SK-N-SH (cell line): ENCODE data around the gene PMIS2. TPM values are rescaled to one million over a fixed set of nuclear protein-coding genes. Genes with fewer than 3 reads are reported as not detected.

Experiments
- CTCF ChIA-PET: fragments of 300-600, 350-600 bp; formaldehyde crosslinking; extraction: SDS; loops from one replicate; lab custom pipeline; 2021; lab: Yijun Ruan, JAX
- POLR2A ChIA-PET: fragments of 350-600 bp; sonication (Branson Sonifier 250); formaldehyde crosslinking; extraction: SDS; loops from one replicate; lab custom pipeline; 2020; ENCODE audit warnings: antibody characterized with exemption, inconsistent platforms; lab: Yijun Ruan, JAX
- DNase-seq: peaks from one replicate; pipeline ENCODE4 v3.0.0; 2012
- H2AFZ ChIP-seq: fragments of 200-600 bp; sonication (generic); 2 replicates; pipeline ENCODE4 v1.8.1; 2016; ENCODE audit warnings: antibody characterized with exemption, mild to moderate bottlenecking, low read depth
- H3F3A ChIP-seq: fragments of 200-600 bp; sonication (generic); replicated peaks from 2 replicates; pipeline ENCODE3; 2016; ENCODE audit warnings: antibody characterized with exemption, mild to moderate bottlenecking; ENCODE audit not compliant: insufficient read depth
- H3K27ac ChIP-seq, 2 experiments: fragments of 200-500 bp in 1 of 2; fragments of 200-600 bp in 1 of 2; sonication (Bioruptor generic) in 1 of 2; sonication (generic), shearing (Covaris generic) in 1 of 2; 2 replicates each; pipeline versions ENCODE4 v1.5.1 to v1.6.1; 2014 to 2016; ENCODE audit warnings: low read depth in 2 of 2, inconsistent platforms in 1 of 2, low read length in 1 of 2, mild to moderate bottlenecking in 1 of 2, mixed read lengths in 1 of 2
- H3K27me3 ChIP-seq: fragments of 200-600 bp; sonication (generic), shearing (Covaris generic); 2 replicates; pipeline ENCODE4 v1.6.1; 2016; ENCODE audit warnings: mixed run types; ENCODE audit not compliant: insufficient read depth
- H3K36me3 ChIP-seq, 2 experiments: fragments of 200-500 bp in 1 of 2; fragments of 200-600 bp in 1 of 2; sonication (Bioruptor generic) in 1 of 2; sonication (generic) in 1 of 2; replicated peaks in 1 of 2; 2 replicates each; pipeline versions ENCODE3 to v1.5.1; 2014 to 2016; ENCODE audit warnings: low read length in 1 of 2, mild to moderate bottlenecking in 1 of 2; ENCODE audit not compliant: insufficient read depth in 2 of 2, control insufficient read depth in 1 of 2
- H3K4me1 ChIP-seq, 2 experiments: fragments of 200-500 bp in 1 of 2; fragments of 200-600 bp in 1 of 2; sonication (Bioruptor generic) in 1 of 2; sonication (generic), shearing (Covaris generic) in 1 of 2; 2 replicates each; pipeline versions ENCODE4 v1.5.1 to v1.6.1; 2014 to 2016; ENCODE audit warnings: low read depth in 1 of 2, low read length in 1 of 2, mixed run types in 1 of 2; ENCODE audit not compliant: insufficient read depth in 2 of 2, control insufficient read depth in 1 of 2
- H3K4me2 ChIP-seq: fragments of 200-600 bp; sonication (generic), shearing (Covaris generic); 2 replicates; pipeline ENCODE4 v1.6.1; 2017; ENCODE audit warnings: mixed run types
- H3K4me3 ChIP-seq, 2 experiments: fragments of 200-500 bp in 1 of 2; fragments of 200-600 bp in 1 of 2; sonication (Bioruptor generic) in 1 of 2; sonication (generic), shearing (Covaris generic) in 1 of 2; 2 replicates each; pipeline versions ENCODE4 v1.5.1 to v1.8.1; 2014 to 2016; ENCODE audit warnings: low read depth in 2 of 2, inconsistent platforms in 1 of 2, low read length in 1 of 2, mild to moderate bottlenecking in 1 of 2, mixed read lengths in 1 of 2, moderate library complexity in 1 of 2
- H3K79me2 ChIP-seq: fragments of 200-600 bp; sonication (generic); 2 replicates; pipeline ENCODE4 v1.8.1; 2017; ENCODE audit warnings: mild to moderate bottlenecking; ENCODE audit not compliant: insufficient read depth
- H3K9ac ChIP-seq: fragments of 200-600 bp; sonication (generic); 2 replicates; pipeline ENCODE4 v1.6.1; 2017; ENCODE audit warnings: mixed run types
- H3K9me2 ChIP-seq: fragments of 200-600 bp; sonication (generic); 2 replicates; pipeline ENCODE4 v1.6.1; 2017; ENCODE audit warnings: mixed run types
- H3K9me3 ChIP-seq: fragments of 200-600 bp; sonication (generic); 2 replicates; pipeline ENCODE4 v1.6.1; 2017; ENCODE audit warnings: mixed run types, mild to moderate bottlenecking, moderate library complexity
- H4K20me1 ChIP-seq: fragments of 200-600 bp; sonication (generic); 2 replicates; pipeline ENCODE4 v1.6.1; 2017; ENCODE audit warnings: mild to moderate bottlenecking, mixed run types; ENCODE audit not compliant: insufficient read depth
- CHD2 ChIP-seq: fragments of 150-350 bp; IDR thresholded peaks from 2 replicates; pipeline ENCODE4 v1.6.1; 2018; ENCODE audit warnings: low read length; ENCODE audit not compliant: partially characterized antibody
- ELF1 ChIP-seq: IDR thresholded peaks from 2 replicates; pipeline ENCODE4 v1.4.0; 2012
- EZH2phosphoT487 ChIP-seq: fragments of 200-600 bp; sonication (generic); IDR thresholded peaks from 2 replicates; pipeline ENCODE4 v1.6.1; 2017; ENCODE audit warnings: low read depth, mixed run types, mild to moderate bottlenecking, antibody characterized with exemption, moderate library complexity, borderline replicate concordance
- FOXM1 ChIP-seq: IDR thresholded peaks from 2 replicates; pipeline ENCODE4 v1.4.0; 2012; ENCODE audit warnings: low read depth, mild to moderate bottlenecking
- GABPA ChIP-seq: IDR thresholded peaks from 2 replicates; pipeline ENCODE4 v1.4.0; 2012; ENCODE audit warnings: low read depth, mild to moderate bottlenecking
- GATA2 ChIP-seq: sonication (generic); formaldehyde crosslinking; IDR thresholded peaks from 2 replicates; pipeline ENCODE4 v1.5.0; 2020; ENCODE audit warnings: mild to moderate bottlenecking, missing genetic modification reagents
- IRF3 ChIP-seq: fragments of 150-350 bp; IDR thresholded peaks from 2 replicates; pipeline ENCODE4 v1.6.1; 2016; ENCODE audit warnings: mild to moderate bottlenecking, low read depth, low read length
- MAX ChIP-seq: IDR thresholded peaks from 2 replicates; pipeline ENCODE4 v1.4.0; 2012; ENCODE audit warnings: low read depth
- NRF1 ChIP-seq: IDR thresholded peaks from 2 replicates; pipeline ENCODE4 v1.6.1; 2012; ENCODE audit warnings: low read depth, mild to moderate bottlenecking, low read length
- POLR2AphosphoS5 ChIP-seq: IDR thresholded peaks from 2 replicates; pipeline ENCODE4 v1.6.1; 2012; ENCODE audit warnings: low read depth, low read length
- RFX5 ChIP-seq: IDR thresholded peaks from 2 replicates; pipeline ENCODE4 v1.6.1; 2012; ENCODE audit warnings: mild to moderate bottlenecking, improper control_type of control experiment, low read length
- RXRA ChIP-seq: IDR thresholded peaks from 2 replicates; pipeline ENCODE4 v1.4.0; 2012; ENCODE audit warnings: low read depth, mild to moderate bottlenecking, borderline replicate concordance
- SMC3 ChIP-seq: IDR thresholded peaks from 2 replicates; pipeline ENCODE4 v1.6.1; 2012; ENCODE audit warnings: low read depth, low read length, improper control_type of control experiment
- TCF12 ChIP-seq: IDR thresholded peaks from 2 replicates; pipeline ENCODE4 v1.4.0; 2012
- TEAD4 ChIP-seq: IDR thresholded peaks from 2 replicates; pipeline ENCODE4 v1.4.0; 2012; ENCODE audit warnings: mild to moderate bottlenecking, borderline replicate concordance; ENCODE audit not compliant: insufficient read depth
- WGBS: methylation state at CpG from one replicate; pipeline ENCODE4 v1.1.6; 2017; ENCODE audit warnings: low lambda C conversion rate; 5-methylcytosine and 5-hydroxymethylcytosine counted together
- polyA plus RNA-seq, 3 experiments: library from polyadenylated mRNA; depleted of rRNA; stranded (reverse); fragments of >200 nt; gene quantifications; 2 replicates each; pipeline ENCODE4 v1.2.3, GENCODE V29; 2012
- TF ChIP-seq, protein P1 (sequence below): IDR thresholded peaks from 2 replicates; pipeline ENCODE4; 2012

PMIS2 gene
- polyA plus RNA-seq, 1 of the 3 experiments (the other 2 are of a cell fraction), result not detected

DNA sequence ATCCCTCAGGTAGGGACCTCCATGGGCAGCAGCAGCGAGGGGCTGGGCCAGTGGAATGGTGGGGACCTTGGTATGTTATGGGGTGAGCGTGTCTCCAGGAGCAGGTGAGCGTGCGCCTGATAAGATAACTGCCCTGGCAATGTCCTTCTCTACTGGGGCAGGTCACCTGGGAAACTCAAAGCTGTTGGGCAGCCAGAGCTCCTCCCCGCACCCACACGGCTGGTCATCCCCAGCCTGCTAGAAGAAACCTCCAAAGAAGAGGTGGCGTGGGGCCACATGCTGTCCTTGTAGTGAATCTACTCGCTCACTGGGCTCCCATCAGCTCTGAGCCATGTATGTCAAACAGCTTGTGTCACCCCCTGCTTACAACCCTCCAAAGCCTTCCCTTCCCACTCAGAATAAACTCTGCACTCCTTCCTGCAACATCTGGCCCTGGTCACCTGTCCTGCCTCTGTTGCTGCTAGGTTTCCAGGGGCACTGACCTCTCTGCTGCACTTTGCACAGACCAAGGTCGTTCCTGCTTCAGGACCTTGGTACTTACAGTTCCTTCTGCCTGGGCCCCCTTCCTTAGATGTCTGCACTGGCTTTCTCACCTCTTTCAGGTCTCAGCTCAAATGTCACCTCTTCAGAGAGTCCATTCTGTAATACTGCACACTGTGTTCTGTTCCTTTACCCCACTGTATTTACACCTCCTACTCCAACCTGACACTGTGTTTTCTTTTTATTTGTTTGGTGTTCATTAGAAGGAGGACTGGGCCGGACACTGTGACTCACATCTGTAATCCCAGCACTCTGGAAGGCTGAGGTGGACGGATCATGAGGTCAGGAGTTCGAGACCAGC lies 20.7 kb upstream of the PMIS2 start:
- H2AFZ ChIP-seq, result no peak overlapping the region
- DNase-seq, result no peak
- H3K27ac ChIP-seq, result no peak overlapping the region
- H3K4me1 ChIP-seq, result no peaks in the 10 kb centered on the region
- H3K36me3 ChIP-seq, result no peaks in the 10 kb centered on the region
- 40% methylated on average over 12 of the region's 12 CpGs for WGBS
- CTCF ChIA-PET, result interaction anchor here (1.3 to 2.0 kb wide), 2 partner anchors 9 to 17 kb away, joined by 7 to 8 read pairs; no protein-coding TSS in a partner anchor
- H3K27me3 ChIP-seq, result peaks cover 74% of the 10 kb centered on the region
- no peaks in the 10 kb centered on the region for H3K9me3 ChIP-seq
- POLR2A ChIA-PET, result no interaction called here
- no peaks in the 10 kb centered on the region for H3K79me2 ChIP-seq
- TF ChIP-seq GABPA (no peak), POLR2AphosphoS5 (no peak), TCF12 (no peak), ELF1 (no peak), NRF1 (no peak), TEAD4 (no peak), CHD2 (no peak), FOXM1 (no peak), EZH2phosphoT487 (no peak)
- TF ChIP-seq, protein P1, sequence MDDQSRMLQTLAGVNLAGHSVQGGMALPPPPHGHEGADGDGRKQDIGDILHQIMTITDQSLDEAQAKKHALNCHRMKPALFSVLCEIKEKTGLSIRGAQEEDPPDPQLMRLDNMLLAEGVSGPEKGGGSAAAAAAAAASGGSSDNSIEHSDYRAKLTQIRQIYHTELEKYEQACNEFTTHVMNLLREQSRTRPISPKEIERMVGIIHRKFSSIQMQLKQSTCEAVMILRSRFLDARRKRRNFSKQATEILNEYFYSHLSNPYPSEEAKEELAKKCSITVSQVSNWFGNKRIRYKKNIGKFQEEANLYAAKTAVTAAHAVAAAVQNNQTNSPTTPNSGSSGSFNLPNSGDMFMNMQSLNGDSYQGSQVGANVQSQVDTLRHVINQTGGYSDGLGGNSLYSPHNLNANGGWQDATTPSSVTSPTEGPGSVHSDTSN, result no peak
- no peak overlapping the region for H3K4me3 ChIP-seq
- no peak overlapping the region for H3K4me2 ChIP-seq
- no peak overlapping the region for H3K9ac ChIP-seq
- no peaks in the 10 kb centered on the region for H4K20me1 ChIP-seq
- no peaks in the 10 kb centered on the region for H3K9me2 ChIP-seq
- no peaks in the 10 kb centered on the region for H3F3A ChIP-seq

- no peak overlapping the region for H3K4me3 ChIP-seq
- POLR2A ChIA-PET, result no interaction called here
- TF ChIP-seq RXRA (no peak), IRF3 (no peak), GABPA (no peak), MAX (no peak), FOXM1 (no peak), RFX5 (no peak), SMC3 (no peak), GATA2 (no peak)
- TF ChIP-seq, protein P1, result no peak
- no peaks in the 10 kb centered on the region for H3F3A ChIP-seq
- no peaks in the 10 kb centered on the region for H3K9me3 ChIP-seq
- no peak overlapping the region for H2AFZ ChIP-seq
- no peak overlapping the region for H3K9ac ChIP-seq
- H3K4me1 ChIP-seq, result no peaks in the 10 kb centered on the region
- no peak overlapping the region for H3K27ac ChIP-seq
- no peaks in the 10 kb centered on the region for H3K36me3 ChIP-seq
- H3K79me2 ChIP-seq, result no peaks in the 10 kb centered on the region
- no peak for DNase-seq
- H3K4me2 ChIP-seq, result no peak overlapping the region
- no peaks in the 10 kb centered on the region for H3K9me2 ChIP-seq
- WGBS, result 26% methylated on average over 7 of the region's 7 CpGs
- no peaks in the 10 kb centered on the region for H4K20me1 ChIP-seq
- H3K27me3 ChIP-seq, result peaks cover 70% of the 10 kb centered on the region
- CTCF ChIA-PET, result no interaction called here
Observed at GRCh38 chr19:35566738-35567137, 19.2 kb upstream of the PMIS2 start.
